Adrenal gland (tissue), 5 donors: ENCODE results near the gene PKDREJ.

ENCODE experiments used
- POLR2A ChIP-seq, 2 donors: fragments of 450-650 bp; IDR thresholded peaks; one replicate each; pipeline ENCODE4 v1.6.1; 2017; ENCODE audit warnings: antibody characterized with exemption in 2 of 2, mild to moderate bottlenecking in 2 of 2, moderate library complexity in 1 of 2
- TF ChIP-seq, protein P1 (sequence below), 6 experiments: fragments of 450-650 bp in 4 of 6; fragments of 200-600 bp in 2 of 6; sonication (generic) in 1 of 6; IDR thresholded peaks; 1 replicate in 5 of 6; 2 replicates in 1 of 6; pipeline versions ENCODE4 v1.5.1 to v1.8.0; 2016 to 2021; ENCODE audit warnings: antibody characterized with exemption in 6 of 6, mild to moderate bottlenecking in 2 of 6, moderate library complexity in 1 of 6
- donor health status: DM: no; HTN: no; CAD: no.

DNA sequence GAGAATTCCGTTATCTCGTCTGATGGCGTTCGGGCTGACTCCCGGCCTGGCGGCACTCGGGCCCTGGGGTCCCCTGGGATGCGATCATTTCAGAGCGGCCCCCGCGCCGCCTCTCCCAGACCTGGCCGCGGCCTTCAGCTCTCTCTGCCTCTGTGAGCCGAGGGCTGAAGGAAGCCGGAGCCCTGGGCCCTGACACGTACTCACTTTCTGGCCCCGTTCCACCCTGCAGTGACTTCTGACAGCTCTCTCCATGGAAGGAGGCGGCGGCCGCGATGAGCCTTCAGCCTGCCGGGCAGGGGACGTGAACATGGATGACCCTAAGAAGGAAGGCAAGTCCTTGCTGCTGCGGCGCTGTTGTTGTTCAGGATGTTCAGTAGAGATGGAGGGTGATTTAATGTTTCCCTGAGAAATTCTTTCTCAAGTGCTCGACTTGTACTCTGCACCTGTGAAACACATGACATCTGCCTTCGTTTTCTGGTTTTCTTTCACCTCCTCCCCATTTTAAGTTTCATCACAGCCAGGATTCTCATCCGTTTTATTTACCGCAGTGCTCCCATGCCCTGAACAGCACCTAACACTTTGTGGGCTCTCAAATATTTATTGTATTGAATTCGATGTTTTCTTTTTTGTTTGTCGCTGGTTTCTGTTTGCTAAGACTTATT is 34.1 kb upstream of the PKDREJ start:
- TF ChIP-seq, protein P1, sequence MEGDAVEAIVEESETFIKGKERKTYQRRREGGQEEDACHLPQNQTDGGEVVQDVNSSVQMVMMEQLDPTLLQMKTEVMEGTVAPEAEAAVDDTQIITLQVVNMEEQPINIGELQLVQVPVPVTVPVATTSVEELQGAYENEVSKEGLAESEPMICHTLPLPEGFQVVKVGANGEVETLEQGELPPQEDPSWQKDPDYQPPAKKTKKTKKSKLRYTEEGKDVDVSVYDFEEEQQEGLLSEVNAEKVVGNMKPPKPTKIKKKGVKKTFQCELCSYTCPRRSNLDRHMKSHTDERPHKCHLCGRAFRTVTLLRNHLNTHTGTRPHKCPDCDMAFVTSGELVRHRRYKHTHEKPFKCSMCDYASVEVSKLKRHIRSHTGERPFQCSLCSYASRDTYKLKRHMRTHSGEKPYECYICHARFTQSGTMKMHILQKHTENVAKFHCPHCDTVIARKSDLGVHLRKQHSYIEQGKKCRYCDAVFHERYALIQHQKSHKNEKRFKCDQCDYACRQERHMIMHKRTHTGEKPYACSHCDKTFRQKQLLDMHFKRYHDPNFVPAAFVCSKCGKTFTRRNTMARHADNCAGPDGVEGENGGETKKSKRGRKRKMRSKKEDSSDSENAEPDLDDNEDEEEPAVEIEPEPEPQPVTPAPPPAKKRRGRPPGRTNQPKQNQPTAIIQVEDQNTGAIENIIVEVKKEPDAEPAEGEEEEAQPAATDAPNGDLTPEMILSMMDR (IDR thresholded peaks at IDR 0.05): no peak
- TF ChIP-seq POLR2A (IDR thresholded peaks at IDR 0.05): no peak
